ENCODE data around the gene DOK7.
"Not testable (repeated sequence)": the region's sequence is repeated elsewhere in the genome, so short reads cannot be mapped to it uniquely, and the experiment has no call there.

DOK7 gene

DNA sequence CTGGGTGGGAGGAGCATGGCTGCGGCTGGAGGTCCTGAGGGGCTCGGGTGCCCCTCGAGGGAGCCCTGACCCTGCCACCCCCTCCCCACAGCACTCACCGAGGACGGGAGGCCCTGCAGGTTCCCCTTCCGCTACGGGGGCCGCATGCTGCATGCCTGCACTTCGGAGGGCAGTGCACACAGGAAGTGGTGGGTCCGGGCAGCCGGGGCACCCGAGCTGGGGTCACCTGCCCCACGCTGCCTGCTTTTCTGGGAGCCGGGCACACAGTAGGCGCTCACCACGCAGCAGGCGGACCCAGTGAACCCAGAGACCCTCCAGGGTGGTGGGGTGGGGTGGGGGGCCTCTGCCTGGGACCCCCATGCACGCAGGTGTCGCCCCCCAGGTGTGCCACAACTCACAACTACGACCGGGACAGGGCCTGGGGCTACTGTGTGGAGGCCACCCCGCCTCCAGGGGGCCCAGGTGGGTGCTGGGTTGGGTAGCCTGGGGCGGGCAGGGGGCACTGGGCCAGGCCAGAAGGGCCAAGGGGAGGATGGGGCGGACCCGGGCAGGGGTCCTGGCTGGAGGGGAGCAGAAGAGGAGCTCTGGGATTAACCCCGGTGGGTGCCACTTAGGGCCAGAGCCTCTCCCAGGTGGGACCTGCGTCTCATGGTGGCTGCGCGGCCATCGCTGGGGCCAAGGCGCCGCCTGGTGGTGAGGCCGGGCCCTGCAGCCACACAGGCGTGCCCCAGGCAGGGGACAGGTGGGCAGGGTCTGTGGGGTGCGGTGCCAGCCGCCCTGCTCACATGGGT is 20.0 kb upstream of the DOK7 start:
- no peak for DNase-seq (ENCODE audit: low read depth)

DNA sequence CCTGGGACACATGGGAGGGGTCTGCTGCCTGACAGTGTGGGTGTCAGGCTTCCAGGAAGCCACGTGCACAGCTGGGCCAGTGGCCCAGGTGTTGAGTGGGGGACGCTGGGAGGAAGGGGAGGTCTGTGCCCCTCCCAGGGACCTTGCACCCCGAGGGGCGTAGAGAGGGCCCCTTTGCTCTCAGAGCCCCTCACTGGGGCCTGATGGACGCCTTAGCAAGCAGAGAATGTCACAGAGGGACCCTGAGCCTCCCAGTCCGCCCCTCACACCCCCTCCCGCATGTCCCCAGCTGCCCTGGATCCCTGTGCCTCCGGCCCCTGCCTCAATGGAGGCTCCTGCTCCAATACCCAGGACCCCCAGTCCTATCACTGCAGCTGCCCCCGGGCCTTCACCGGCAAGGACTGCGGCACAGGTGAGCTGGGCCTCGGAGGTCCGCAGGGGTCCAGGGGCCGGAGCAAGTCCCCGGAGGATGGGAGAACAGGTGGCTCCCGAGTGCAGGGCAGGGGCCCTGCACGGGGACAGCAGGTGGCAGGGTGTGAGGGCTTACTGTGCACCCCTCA is 19.3 kb upstream of the DOK7 start:
- no peak for DNase-seq (ENCODE audit: low read depth)

DNA sequence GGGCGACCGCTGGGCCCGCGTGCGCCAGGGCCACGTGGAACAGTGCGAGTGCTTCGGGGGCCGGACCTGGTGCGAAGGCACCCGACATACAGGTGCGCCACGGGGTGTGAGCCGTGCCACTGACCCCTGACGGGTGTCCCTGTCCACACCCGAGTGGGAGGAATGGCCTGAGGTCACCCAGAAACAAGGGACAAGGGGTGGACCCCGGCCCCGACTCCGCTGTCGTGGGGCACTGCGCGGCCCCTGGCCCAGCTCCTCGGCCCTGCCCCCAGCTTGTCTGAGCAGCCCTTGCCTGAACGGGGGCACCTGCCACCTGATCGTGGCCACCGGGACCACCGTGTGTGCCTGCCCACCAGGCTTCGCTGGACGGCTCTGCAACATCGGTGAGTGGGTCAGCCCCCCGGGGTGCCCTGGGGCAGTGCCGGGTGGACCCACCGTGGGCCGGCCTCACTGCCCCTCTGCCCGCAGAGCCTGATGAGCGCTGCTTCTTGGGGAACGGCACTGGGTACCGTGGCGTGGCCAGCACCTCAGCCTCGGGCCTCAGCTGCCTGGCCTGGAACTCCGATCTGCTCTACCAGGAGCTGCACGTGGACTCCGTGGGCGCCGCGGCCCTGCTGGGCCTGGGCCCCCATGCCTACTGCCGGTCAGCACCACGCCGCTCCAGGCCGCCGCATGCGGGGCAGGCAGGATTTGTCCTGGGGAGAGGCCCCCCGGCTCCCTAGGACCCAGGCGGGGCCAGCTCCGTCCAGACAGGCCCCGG is 18.6 kb upstream of the DOK7 start:
- no peak for DNase-seq (ENCODE audit: low read depth)

DNA sequence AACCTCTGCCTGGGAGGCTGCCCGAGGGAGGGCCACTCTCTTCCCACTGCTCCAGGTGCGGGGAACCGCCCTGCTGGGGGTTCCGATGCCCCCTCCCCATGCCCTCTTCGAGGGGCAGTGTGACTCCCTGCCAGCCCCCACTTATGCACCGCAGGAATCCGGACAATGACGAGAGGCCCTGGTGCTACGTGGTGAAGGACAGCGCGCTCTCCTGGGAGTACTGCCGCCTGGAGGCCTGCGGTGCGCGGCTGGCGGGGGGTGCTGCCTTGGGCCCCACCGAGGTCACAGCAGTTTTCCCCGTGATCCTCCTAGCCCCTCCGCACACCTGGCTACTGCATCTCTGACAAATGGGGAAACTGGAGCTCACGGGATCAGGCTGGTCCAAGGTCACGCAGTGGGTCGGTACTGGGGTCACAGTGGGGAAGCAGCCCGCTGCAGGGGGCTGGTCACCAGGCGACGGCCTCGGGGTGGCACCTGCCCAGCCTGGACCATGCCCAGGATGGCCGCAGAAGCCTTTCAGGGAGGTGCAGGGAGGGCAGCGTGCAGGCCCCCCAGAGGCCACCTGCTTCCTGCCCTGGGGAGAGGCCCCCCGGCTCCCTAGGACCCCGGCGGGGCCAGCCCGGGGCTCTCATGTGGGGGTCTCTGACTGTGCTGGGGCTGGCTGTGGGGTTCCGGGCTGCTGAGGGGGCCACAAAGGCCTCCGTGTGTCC is 17.8 kb upstream of the DOK7 start:
- DNase-seq (ENCODE audit: low read depth) = no peak

DNA sequence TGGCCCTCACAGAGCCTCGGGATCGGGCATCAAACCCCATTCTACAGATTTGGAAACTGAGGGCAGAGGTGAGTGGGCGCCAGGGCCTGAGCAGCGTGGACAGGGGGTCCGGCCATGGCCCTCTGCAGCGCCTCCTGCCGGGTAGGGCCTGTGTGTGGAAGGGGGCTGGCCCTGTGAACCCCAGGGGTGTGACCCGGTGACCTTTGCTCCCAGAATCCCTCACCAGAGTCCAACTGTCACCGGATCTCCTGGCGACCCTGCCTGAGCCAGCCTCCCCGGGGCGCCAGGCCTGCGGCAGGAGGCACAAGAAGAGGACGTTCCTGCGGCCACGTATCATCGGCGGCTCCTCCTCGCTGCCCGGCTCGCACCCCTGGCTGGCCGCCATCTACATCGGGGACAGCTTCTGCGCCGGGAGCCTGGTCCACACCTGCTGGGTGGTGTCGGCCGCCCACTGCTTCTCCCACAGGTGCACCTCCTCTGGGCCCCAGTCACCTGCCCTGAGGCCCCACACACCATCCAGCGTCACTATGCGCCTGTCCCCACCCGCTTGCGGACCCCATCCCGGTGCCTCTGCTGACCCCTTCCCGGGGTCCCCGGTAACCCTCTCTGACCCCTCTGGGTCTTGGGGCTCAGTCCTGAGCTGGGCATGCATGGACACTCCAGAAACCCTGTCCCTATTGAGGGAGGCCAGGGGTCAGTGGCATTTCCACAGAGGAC is 17.1 kb upstream of the DOK7 start:
- no peak for DNase-seq (ENCODE audit: low read depth)

DNA sequence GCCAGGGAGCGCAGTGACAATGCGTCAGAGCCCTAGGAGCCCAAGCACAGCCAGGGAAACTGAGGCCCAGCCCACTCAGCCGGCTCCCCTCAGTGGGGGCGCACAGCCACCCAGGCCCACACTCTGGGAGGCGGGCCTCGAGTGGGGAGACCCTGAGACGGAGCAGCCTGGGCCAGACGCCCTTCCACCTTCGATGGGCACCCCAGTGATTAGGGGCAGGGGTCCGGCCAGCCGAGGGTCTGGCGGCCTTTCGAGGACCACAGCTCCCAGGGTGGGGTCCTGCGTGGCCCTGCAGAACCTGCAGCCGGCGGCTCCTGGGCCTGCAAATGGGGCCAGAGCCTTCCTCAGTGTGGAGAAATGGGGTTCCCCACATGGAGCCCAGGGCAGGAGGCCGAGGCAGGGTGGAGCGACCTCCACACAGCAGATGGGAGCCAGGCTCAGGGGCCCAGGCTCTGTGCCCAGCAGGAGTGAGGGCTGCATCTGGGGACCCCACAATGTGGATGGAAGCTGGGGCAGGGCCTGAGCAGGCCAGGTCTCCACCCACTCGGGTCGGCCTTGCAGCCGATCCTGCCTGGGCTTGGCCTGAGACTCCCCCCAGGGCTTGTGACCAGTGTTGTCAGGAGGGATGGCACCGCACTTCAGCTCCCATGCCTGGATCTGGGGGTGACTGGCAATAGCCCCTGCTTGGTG is 16.3 kb upstream of the DOK7 start:
- DNase-seq (ENCODE audit: low read depth) = no peak

DNA sequence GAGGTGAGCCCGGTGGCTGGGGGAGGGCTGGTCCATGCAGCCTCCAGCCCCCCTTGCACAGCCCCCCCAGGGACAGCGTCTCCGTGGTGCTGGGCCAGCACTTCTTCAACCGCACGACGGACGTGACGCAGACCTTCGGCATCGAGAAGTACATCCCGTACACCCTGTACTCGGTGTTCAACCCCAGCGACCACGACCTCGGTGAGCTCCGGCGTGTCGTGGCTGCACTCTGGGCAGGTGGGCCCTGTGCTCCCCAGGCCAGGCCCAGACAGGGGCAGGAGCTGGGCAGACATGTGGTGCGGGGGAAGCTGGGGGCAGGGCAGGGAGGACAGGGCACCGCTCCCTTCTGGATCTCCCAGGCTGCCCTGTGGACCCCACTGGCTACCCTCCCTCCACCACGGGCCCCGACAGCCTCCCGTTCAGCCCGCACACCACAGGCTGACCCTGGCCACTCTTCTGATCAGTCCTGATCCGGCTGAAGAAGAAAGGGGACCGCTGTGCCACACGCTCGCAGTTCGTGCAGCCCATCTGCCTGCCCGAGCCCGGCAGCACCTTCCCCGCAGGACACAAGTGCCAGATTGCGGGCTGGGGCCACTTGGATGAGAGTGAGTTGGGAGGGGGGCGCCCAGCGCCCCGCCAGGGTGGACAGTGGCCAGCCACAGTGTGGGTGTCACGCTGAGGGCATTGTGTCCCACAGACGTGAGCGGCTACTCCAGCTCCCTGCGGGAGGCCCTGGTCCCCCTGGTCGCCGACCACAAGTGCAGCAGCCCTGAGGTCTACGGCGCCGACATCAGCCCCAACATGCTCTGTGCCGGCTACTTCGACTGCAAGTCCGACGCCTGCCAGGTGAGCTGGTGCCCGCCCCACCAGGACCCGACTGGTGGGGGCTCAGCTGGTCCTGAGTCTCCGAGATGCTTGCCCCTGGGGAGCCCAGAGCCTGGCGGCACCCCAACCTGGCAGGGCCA is 15.4 kb upstream of the DOK7 start:
- DNase-seq (ENCODE audit: low read depth) = no peak

DNA sequence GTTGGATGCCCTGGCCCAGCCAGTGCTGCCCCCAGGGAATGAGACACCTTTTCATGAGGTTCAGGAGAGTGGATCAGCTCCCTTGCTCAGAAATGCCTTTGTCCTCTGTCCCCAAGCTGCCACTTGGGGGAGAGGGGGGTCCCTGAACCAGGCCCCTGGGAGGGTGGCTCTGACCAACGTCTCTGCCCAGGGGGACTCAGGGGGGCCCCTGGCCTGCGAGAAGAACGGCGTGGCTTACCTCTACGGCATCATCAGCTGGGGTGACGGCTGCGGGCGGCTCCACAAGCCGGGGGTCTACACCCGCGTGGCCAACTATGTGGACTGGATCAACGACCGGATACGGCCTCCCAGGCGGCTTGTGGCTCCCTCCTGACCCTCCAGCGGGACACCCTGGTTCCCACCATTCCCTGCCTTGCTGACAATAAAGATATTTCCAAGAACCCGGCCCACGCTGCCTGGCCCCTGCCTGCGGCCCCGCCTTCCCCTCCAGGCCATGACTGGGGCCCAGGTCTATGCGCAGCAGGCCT is 14.0 kb upstream of the DOK7 start:
- DNase-seq (ENCODE audit: low read depth) = no peak

DNA sequence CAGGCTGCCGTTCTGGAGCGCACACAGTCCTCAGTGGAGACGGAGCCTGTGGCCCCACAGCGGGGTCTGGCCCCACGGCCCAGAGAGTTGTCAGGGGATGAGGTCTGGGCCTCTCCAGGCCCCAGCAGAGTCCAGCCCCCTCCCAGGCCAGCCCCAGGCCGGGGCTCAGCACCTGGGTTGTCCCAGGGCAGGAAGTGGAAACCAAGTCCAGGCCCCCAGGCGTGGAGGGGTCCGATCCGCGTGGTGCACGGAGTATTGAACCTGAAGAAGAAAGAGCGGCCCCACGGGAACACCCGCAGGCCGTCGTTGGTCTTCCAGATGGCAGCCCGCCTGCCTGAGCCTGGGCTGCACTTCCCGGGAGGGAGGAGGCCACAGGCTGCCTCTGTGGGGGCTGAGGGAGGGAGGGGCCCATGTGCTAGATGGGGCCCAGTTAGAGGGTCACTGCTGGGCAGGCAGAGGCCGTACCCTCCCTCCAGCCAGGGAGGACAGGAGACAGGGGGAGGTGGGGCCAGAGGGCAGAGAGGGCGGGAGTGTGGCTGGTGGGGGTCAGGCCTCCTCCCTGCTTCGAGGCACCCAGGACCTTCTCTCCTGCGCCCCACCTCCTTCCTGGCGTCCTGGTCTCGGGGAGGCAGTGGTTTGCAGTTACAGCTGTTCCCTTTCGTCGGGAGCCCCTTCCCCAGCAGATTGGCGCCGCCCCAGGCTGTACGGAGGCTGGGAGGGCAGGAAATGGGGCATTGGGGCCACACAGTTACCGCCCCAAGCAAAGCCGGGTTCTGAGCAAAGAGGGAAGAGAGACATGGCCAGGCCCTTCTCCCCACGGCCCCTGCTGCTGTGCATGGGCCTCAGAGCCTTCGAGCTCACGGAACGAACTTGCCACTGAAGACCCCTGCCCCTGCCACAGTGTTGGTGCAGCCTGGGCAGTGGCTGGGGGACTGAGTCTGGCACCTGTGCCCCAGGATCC is 13.3 kb upstream of the DOK7 start:
- DNase-seq (ENCODE audit: low read depth) = no peak

DNA sequence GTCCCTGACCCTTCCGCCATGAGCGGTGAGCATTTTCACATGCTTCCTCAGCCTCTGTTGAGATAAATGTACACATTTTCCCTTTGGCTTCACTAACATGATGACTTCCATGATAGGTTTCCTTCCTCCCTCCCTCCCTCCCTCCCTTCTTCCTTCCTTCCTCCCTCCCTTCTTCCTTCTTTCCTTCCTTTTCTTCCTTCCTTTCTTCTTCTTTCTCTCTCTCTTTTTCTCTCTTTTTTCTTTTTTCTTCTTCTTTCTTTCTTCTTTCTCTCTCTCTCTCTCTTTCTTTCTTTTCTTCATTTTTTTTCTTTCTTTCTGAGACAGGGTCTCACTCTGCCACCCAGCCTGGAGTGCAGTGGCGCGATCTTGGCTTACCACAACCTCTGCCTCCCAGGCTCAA is 12.5 kb upstream of the DOK7 start:
- no peak for DNase-seq (ENCODE audit: low read depth)

DNA sequence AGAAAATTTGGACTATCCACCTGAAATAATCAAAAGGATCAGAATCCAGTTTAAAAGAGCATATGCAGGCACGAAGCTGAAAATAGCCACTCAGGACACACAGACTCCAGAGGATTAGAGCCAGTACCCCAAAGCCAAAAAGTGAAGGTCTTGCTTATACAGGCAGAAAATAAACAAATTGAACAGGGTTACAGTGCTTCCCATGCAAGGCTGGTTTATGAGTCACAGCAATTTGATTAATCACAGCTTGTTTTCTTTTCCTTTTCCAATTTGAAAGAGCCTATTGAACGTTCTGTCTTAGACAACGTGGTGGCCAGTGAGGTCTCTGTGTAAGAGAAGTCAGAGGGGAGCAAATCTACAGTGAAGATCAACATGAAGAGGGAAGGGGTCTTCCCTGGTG is 11.2 kb upstream of the DOK7 start:
- peak; percentile 74 for DNase-seq (ENCODE audit: low read depth)

DNA sequence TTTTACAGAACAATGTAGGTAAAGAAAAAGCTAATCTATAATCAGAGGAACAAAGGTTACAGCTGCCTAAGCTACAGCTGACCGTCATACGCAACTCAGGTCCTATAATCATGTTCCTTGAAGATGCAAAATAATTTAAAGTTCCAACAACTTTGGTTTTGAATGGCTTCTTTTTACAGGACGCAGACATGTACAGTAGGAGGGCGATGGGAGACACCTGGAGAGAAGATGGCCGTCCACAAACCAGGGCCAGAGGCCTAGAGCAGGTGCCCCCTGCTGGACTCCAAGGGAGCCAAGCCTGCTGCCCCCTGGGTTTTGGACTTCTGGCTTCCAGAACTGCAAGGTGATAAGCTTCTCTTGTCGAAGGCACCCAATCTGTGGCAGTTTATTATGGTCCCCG is 10.7 kb upstream of the DOK7 start:
- no peak for DNase-seq (ENCODE audit: low read depth)

DNA sequence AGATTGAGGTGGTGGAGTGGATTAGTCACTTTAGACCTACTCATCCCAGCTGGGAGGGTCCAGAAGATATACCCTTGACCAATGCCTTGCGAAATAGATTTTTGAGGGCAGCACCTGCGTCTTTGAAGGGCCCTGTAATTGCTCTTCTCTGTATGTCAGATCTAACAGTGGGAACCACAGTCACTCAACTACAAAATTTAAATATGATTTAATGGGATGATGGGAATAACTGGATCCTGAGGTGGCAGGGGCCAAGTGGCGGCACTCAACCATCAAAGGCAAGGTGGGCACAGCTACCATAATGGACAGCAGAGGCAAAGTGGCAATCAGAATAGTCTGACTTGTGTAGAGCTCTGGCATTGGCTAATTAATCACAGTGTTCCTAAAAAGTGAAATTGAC is 7.5 kb upstream of the DOK7 start:
- not testable (repeated sequence) for DNase-seq (ENCODE audit: low read depth)

DNA sequence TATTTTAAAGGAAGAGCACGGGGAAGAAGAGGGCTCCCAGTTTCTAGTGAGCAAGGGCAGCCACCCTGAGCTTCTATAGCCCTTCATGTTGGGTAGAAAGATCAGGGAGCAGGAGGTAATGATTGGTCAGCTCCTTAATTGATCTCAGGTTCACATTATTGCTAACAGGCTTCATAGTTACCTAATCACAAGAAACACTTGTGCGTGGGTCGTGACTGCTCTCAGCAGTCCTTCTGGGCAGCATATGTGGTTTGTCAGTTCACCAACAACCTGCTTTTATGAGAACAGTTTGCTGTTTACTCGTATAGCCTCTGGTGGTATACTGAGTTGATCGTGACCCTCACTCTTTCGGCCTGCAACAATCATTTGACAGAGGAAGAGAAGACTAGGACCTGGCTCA is 4.7 kb upstream of the DOK7 start:
- no peak for DNase-seq (ENCODE audit: low read depth)

DNA sequence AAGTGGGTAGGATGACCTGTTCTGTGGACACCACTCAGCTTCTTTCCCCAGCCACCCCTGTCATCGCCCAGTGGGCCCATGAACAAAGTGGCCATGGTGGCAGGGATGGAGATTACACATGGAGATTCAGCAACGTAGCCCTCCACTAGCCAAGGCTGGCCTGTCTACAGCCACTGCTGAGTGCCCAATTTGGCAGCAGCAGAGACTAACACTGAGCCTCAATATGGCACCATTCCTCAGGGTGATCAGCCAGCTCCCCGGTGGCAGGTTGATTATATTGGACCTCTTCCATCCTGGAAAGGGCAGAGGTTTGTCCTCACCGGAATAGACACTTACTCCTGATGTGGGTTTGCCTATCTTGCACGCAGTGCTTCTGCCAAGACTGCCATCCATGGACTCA is 4.0 kb upstream of the DOK7 start:
- DNase-seq (ENCODE audit: low read depth) = not testable (repeated sequence)

DNA sequence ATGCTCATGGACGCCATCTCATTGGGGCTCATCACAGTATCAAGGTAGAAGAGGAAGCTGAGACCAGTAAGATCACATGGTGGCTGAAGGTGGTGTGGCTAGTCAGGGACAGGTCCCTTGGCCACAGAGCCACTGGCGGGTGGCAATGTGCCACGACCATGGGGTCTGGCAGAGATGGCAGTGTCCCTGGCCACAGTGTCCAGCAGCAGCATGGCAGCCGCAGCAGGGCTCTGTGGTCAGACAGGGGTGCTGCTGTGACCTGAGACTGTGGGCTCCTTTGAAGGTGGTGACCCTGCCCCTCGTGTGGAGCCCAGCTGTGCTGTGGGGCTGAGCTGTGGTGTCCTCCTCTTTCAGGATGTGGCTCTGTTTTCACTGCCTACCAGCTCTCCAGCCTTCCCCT is 2.2 kb upstream of the DOK7 start:
- no peak for DNase-seq (ENCODE audit: low read depth)

DNA sequence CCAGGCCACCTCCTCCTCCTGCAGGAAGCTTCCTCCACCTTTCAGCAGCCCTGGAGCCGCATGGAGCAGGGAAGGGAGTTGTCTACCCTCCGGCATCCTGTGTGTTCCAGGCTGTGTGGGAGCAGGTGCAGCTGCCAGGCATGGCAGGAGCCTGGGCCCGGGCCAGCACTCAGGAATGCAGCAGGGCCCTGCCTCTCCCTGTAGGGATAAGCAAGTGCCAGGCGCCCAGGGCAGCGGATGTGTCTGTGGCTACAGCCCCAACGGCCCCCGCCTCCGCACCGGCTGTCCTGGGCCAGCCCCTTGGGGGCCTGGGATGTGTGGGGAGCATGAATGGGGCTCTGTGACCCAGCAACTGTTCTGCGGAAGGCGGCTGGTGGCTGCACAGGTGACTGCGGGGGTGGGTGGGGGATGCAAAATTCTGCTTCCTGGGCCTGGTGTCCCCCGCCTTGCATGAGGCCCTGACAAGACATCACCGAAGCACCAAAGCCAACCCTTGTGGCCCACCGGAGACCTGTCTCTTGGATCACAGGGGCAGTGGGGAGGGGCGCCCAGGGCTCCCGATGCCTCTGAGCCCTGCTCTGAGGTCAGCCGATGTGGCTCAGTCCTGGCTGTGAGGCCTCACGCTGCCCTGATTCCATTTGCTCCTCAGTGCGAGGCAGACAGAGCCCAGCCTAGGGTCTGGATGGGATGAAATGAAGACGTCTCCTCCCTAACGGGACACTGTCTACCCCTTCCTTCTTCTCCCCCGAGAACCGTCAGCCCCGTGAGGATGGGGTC is 1.4 kb upstream of the DOK7 start:
- no peak for DNase-seq (ENCODE audit: low read depth)

DNA sequence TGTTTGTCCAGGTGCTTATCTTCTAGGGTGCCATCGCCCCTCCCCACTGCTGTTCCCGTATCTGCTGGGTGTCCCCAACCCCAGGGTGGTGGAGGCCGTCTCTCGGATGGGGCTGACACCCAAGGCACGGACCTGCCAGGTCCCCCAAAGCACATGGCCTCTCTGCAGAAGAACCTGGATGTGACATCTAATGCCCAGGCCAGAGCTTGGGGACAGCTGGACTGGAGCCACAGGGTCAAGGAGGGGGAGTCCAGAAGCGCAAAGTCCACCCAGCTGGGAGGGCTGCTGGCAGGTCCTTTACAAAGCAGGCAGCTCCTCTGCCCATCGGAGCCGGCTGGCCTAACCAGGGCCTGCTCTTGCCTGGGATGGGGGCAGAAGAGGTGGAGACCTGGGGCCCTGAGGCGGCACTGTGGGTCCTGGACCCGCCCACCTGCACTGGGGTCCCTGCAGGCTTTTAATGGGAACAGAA is 751 bp upstream of the DOK7 start:
- no peak for DNase-seq (ENCODE audit: low read depth)
